ENCODE results near the gene DEPDC7. TPM values are rescaled to one million over a fixed set of nuclear protein-coding genes. Genes with fewer than 3 reads are reported as not detected.
A peak's percentile ranks its signal among the peaks of the same experiment; 100 is the strongest.
"Not testable (repeated sequence)": the region's sequence is repeated elsewhere in the genome, so short reads cannot be mapped to it uniquely, and the experiment has no call there.

The DEPDC7 gene
- polyA plus RNA-seq, 6 donors from 2014 or later = 0.27 TPM; not detected in 5

DNA sequence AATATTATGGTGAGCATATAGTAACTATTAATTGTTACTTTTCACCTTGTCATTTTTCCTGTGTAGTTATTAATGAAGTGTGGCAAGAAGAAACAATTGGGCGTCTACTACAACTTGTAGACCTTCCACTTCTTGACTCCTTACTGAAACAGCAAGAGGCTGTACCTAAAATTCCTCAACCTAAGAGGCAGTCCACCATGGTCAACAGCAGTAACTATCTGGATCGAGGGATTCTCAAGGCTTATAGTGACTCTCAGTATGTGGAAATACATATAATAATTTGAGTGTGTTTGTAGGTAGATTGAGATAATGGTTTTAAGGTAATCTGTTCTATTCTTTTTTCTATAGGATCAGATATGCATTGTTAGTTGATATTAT is 12.8 kb downstream of the DEPDC7 start:
- no peaks in the 10 kb centered on the region for H3K36me3 Mint-ChIP-seq
- no peak overlapping the region for H3K27ac Mint-ChIP-seq
- peaks cover 0 to 9% (median 6%) of the 10 kb centered on the region in 3 donors for H3K27me3 Mint-ChIP-seq
- no peaks in the 10 kb centered on the region for H3K4me1 Mint-ChIP-seq
- no peak for ATAC-seq (ENCODE audit: low read depth in 2 of 2)
- no peak overlapping the region for H3K4me3 Mint-ChIP-seq
- H3K9me3 Mint-ChIP-seq = no peaks in the 10 kb centered on the region
- DNase-seq = no peak

DNA sequence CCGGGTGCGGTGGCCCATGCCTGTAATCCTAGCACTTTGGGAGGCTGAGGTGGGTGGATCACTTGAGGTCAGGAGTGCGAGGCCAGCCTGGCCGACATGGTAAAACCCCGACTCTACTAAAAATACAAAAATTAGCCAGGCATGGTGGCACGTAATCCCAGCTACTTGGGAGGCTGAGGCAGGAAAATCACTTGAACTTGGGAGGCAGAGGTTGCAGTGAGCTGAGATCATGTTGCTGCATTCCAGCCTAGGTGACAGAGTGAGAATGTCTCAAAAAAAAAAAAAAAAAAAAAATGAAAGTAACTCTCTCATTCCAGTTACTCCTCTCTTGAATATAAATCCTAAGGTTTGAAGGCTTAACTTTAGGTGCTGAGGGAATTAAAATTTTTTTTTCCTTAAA is 13.5 kb downstream of the DEPDC7 start:
- H3K9me3 Mint-ChIP-seq = not testable (repeated sequence)
- peaks cover 5 to 10% (median 9%) of the 10 kb centered on the region in 3 donors for H3K27me3 Mint-ChIP-seq

DNA sequence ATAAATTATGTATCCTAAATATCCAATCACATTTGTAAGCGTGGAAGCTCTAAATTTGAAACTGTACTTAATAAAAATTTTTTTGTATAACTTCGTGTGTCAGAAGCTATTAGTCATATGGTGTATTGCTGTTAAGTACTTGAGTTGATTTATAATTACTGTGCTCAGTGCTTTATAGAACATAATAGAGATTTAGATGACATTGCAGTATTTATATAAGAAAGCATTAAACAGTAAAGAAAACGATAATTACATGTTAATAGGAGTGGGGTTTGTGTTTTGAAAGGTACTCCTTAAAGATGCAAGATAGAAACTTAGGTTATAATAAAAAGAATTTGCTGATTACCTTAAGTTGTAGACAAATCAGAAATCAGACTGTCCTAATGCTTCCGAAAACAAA is 17.8 kb downstream of the DEPDC7 start:
- Mint-ChIP-seq H3K36me3 (no peaks in the 10 kb centered on the region), H3K4me1 (peaks cover 0 to 2% (median 0%) of the 10 kb centered on the region in 3 donors), H3K27ac (no peak overlapping the region), H3K4me3 (peak overlapping the region in 1 of 8 donors; percentile 9), H3K27me3 (peaks cover 8 to 14% (median 9%) of the 10 kb centered on the region in 3 donors), H3K9me3 (no peaks in the 10 kb centered on the region)
- no peak for ATAC-seq (ENCODE audit: low read depth in 2 of 2)
- DNase-seq = no peak

More for the DNA sequence above, 13.5 kb downstream of the DEPDC7 start:
- not testable (repeated sequence) for H3K4me1 Mint-ChIP-seq; H3K4me3 Mint-ChIP-seq; H3K27ac Mint-ChIP-seq; DNase-seq; ATAC-seq (ENCODE audit: low read depth in 2 of 2); H3K36me3 Mint-ChIP-seq

DNA sequence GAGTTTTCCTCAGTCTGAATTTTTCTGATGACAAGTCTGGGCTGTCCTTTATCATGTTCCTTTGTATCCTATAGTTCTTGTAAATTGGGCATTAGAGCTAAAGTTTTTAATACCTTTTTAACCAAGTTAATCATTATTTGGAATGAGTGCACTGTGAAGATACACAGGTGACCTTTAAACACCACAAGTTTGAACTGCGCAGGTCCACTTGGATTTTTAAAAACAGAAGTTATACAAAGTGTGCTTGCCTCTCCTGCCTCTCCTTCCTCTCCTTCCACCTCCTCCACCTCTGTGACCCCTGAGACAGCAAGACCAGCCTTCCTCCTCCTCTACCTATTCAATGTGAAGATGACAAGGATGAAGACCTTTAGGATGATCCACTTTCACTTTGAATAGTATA is 19.3 kb downstream of the DEPDC7 start:
- Mint-ChIP-seq H3K27ac (no peak overlapping the region), H3K4me1 (peaks cover under 1 to 6% (median under 1%) of the 10 kb centered on the region in 3 donors), H3K27me3 (peaks cover 8 to 14% (median 9%) of the 10 kb centered on the region in 3 donors), H3K36me3 (no peaks in the 10 kb centered on the region), H3K4me3 (peak overlapping the region in 1 of 8 donors; percentile 69), H3K9me3 (no peaks in the 10 kb centered on the region)
- DNase-seq = no peak
- no peak for ATAC-seq (ENCODE audit: low read depth in 2 of 2)

DNA sequence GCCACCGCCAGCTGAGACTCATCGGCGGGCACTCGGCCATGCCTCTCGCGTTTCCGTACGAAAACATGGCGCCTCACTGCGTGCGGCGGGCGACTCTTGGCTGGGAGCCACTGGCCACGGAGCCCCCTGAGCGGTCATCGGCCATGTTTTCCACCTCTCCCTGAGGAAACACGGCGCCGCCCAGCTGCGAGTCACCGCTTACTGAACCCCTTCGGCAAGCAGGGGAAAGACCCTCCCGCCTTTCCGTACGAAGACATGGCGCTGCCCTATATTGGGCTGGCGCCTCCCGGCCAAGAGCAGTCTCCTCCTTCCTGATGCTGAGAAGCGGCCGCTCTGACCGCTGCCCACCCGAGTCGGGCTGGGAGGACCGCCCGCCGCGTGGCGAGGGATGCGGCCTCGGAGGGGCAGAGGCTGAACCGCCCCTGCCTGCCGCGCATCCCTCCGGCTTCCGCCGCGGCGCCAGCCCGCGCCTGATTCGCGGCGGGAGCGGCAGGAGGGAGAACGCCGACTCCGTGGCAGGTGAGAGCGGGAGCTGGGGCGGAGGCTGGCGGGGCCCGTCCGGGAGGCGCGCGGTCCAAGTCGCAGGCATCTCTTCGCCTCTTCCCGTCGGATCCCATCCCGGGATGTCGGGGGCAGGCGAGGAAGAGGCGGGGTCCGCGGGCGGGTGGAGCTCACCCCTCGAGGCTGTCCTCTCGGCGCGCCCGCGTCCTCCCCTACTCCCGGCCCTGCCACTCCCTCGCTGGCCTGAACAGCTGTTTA is 23.8 kb downstream of the DEPDC7 start, which contains the start of gene TCP11L1:
Gene TCP11L1, plus strand, starts transcription at position 299 of the 759 bp plus-strand sequence. CDS start 4,202 bp downstream, outside the sequence.
- ATAC-seq (ENCODE audit: low read depth in 2 of 2) (peak; percentile 80 to 83), DNase-seq (peak; percentile 78)
- Mint-ChIP-seq H3K36me3 (no peaks in the 10 kb centered on the region), H3K4me3 (peak within 1 kb of the TSS; percentile 92 to 99 (median 96)), H3K4me1 (peaks cover 12 to 18% (median 16%) of the 10 kb centered on the region in 3 donors), H3K27ac (peak within 1 kb of the TSS; percentile 88 to 96 (median 94)), H3K9me3 (no peaks in the 10 kb centered on the region), H3K27me3 (peaks cover 5 to 9% (median 7%) of the 10 kb centered on the region in 3 donors)

DNA sequence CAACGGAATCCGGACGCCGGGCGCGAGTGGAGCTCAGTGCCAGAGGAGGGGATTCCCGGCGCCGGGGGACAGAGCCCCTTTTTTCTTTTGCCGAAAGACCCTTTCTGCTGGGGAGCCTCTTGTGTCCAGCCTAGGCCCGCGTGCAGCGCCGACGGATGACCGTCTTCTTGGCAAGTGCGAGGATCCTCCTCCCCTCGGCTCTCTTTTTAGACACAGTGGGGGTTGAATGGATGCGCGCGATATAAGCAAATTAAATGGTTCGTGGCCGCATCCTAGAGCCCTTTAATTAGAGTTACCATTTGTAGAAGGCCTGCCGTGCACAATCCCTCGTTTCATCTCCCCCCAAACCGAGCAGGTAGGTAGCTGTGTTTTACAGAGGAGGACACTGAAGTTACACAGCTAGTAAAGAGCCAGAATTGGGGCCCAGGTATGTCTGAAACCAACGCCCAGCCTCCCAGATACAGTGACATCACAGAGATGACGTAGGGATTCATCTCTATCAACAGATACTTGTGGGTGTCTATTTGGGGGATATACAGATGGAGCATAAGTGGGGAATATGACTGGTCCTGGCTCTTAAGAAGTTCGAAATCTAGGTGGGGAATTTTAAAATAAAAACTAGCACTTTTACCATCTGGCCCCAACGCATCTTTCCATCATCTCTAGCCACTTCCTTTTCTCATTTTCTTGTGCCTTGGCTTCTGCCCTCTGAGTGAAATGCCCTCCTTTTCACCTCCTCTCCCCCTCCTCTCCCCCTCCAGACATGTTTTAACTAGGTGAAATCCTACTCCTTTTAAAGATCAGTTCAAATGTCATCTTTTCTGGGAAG is 24.6 kb downstream of the DEPDC7 start:
- Mint-ChIP-seq H3K36me3 (no peaks in the 10 kb centered on the region), H3K9me3 (no peaks in the 10 kb centered on the region), H3K4me1 (peaks cover 12 to 18% (median 16%) of the 10 kb centered on the region in 3 donors), H3K27ac (peak overlapping the region; percentile 85 to 95 (median 93)), H3K27me3 (peaks cover 0 to 5% (median 2%) of the 10 kb centered on the region in 3 donors), H3K4me3 (peak overlapping the region; percentile 90 to 99 (median 96))
- ATAC-seq (ENCODE audit: low read depth in 2 of 2) (peak; percentile 48 to 55), DNase-seq (peak; percentile 33)

DNA sequence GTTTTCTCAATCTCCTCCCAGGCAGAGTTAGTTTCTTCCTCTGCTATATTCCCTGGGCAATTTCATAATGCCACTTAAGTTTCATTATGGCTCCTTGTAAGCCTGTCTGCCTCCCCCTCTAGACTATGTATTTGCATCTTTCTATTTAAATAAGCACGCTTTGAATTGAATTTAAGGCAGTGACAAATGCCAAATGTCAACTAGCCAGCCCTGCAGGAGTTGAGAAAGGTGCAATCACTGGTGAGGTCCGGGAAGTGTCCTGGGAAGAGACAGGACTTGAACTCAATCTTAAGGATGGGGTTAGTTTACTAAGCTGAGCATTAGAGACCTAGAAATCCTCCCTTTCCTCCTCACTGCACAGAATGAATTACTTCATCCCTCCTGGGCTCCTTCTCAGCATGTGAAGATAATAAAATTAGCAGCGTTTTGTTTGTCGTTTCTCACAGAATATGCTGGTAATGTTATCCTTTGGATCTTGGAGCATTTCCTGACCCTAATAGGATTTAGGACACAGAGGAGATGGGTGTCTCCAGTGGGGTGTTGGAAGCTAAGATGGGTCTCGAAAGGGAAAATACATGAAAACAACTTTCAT is 25.3 kb downstream of the DEPDC7 start:
- Mint-ChIP-seq H3K4me1 (peaks cover 16 to 18% (median 17%) of the 10 kb centered on the region in 3 donors), H3K4me3 (peak overlapping the region; percentile 90 to 99 (median 96)), H3K9me3 (no peaks in the 10 kb centered on the region), H3K27ac (peak overlapping the region in 3 of 6 donors; percentile 88 to 94 (median 92)), H3K27me3 (peaks cover 0 to 2% (median 0%) of the 10 kb centered on the region in 3 donors), H3K36me3 (no peaks in the 10 kb centered on the region)
- DNase-seq (no peak), ATAC-seq (ENCODE audit: low read depth in 2 of 2) (no peak)

DNA sequence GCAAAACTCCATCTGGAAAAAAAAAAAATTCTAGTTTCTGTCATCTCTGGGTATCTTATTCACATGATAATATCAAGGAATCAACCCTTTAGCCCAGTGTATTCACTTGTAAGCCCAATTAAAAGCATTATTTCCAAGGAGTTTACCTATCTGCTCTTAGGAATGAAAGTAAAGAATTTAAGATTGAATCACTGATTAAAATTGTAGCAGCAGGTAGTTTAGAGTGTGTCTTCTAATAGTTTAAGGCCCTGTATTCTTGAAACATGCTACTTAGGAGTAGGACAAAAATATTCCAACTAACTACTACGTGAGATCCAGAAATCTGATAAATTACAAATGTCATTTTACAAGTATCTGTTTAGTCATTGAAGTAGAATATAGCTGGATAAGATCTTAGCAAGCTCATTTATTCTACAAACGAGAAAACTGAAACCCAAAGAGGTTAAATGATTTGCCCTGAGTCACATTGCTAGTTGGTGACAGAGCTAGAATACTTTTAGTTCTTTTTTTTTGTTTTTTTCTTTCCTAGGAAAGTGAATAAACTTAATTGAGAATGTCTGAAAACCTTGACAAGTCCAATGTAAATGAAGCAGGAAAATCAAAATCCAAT is 27.6 kb downstream of the DEPDC7 start:
- Mint-ChIP-seq H3K27me3 (no peaks in the 10 kb centered on the region), H3K9me3 (no peaks in the 10 kb centered on the region), H3K36me3 (peaks cover 0 to 10% of the 10 kb centered on the region in 2 donors), H3K27ac (no peak overlapping the region), H3K4me3 (peak overlapping the region in 1 of 8 donors; percentile 40), H3K4me1 (peaks cover 16 to 17% (median 16%) of the 10 kb centered on the region in 3 donors)
- ATAC-seq (ENCODE audit: low read depth in 2 of 2) = no peak
- DNase-seq = no peak

DNA sequence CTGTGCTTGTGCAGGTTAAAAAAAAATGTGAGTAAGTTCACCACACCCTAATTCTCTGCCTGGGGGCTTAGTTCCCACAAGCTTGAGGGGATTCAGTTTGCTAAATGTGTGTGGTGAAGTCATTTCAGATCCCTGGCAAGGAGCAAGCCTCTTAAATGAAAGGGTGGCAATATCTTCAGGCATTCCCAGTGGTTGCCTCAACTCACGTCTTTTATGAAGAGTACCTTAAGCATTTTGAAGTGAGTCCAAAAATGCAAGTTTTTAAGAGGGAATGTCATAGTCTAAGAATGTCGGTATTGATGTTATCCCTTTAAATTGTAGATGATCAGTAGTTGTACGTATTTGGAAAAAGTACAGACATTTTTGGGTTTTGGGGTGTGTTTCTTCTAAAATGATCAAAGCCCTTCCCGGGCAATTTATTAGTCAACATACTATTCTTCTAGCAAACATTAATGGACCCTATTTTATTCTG is 28.6 kb downstream of the DEPDC7 start:
- ATAC-seq (ENCODE audit: low read depth in 2 of 2) (no peak), DNase-seq (no peak)
- Mint-ChIP-seq H3K27me3 (no peaks in the 10 kb centered on the region), H3K9me3 (no peaks in the 10 kb centered on the region), H3K4me3 (peak overlapping the region in 1 of 8 donors; percentile 4), H3K36me3 (peaks cover 0 to 12% of the 10 kb centered on the region in 2 donors), H3K4me1 (peaks cover 12 to 17% (median 16%) of the 10 kb centered on the region in 3 donors), H3K27ac (no peak overlapping the region)

DNA sequence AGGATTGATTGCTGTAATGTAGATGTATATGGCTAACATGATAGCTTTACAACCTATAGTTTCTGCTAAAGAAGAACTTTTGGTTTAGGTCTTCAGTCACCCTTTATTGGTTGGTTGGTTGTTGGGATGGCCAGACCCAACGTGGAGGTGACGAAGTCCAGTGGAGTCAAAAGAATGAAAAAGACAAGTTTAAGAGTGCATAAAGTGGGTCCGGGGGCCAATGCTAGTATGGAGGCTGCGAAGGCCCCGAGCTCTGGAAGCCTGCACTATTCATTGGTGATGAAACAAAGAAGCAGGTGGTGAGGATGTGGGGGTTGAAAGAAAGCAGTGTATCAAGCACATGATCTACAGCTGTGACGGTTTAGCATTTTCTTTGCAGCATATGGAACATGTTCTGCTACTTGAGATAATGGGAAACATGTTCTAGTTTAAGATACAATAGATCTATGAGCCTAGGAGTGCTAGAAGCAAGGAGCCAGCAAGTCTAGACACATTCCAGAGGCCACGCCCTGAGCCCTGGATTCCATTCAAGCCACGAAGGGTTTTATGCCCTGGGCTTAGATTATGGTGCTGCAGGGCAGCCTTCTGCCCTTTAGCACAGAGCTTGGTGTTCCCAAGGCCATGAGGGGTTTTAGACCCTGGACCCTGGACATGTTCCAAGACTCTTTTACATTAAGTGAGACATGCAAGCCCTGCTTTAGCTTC is 30.0 kb downstream of the DEPDC7 start:
- Mint-ChIP-seq H3K36me3 (peaks cover 0 to 12% of the 10 kb centered on the region in 2 donors), H3K4me3 (no peak overlapping the region), H3K27me3 (no peaks in the 10 kb centered on the region), H3K4me1 (peaks cover 6 to 10% (median 8%) of the 10 kb centered on the region in 3 donors), H3K27ac (no peak overlapping the region), H3K9me3 (no peaks in the 10 kb centered on the region)
- DNase-seq = no peak
- no peak for ATAC-seq (ENCODE audit: low read depth in 2 of 2)

DNA sequence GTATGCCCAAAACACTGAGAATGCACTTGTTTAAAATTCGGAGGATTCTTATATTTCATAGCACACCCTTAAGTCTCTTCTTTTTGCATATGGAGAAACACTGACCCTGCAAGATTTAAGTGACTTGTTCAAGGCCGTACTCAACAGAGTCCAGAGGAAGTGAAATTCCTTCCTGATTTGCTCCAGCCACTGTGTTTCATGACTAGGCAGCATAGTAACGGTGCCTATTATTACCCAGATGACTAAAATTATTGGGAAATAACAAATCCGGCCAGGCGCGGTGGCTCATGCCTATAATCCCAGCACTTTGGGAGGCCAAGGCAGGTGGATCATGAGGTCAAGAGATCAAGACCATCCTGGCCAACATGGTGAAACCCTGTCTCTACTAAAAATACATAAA is 33.0 kb downstream of the DEPDC7 start:
- Mint-ChIP-seq H3K36me3 (peaks cover 0 to 12% of the 10 kb centered on the region in 2 donors), H3K4me1 (peaks cover 0 to 24% (median 4%) of the 10 kb centered on the region in 3 donors)
- ATAC-seq (ENCODE audit: low read depth in 2 of 2); H3K27ac Mint-ChIP-seq; DNase-seq; H3K4me3 Mint-ChIP-seq; H3K27me3 Mint-ChIP-seq; H3K9me3 Mint-ChIP-seq: not testable (repeated sequence)
